GM21737 (cell line): ENCODE results near the gene DIP2A.

Experiments used
- ATAC-seq: cut with Tn5 transposase; IDR thresholded peaks from one replicate; pipeline ENCODE4 v1.9.1; 2021; ENCODE audit warnings: mild to moderate bottlenecking, moderate library complexity; ENCODE audit not compliant: unreplicated experiment

DIP2A gene

GRCh38 chr21:46477765-46478164, 19.1 kb downstream of the DIP2A start:
- no peak for ATAC-seq

- ATAC-seq, result no peak
These were observed 20.2 kb downstream of the DIP2A start for GRCh38 chr21:46478910-46479309.

- no peak for ATAC-seq
These were observed 21.8 kb downstream of the DIP2A start for GRCh38 chr21:46480466-46480865.

- ATAC-seq, result no peak
These were observed 23.6 kb downstream of the DIP2A start for GRCh38 chr21:46482225-46482845.

- no peak for ATAC-seq
These were observed 24.1 kb downstream of the DIP2A start for GRCh38 chr21:46482846-46483231.

GRCh38 chr21:46483300-46484295, 24.9 kb downstream of the DIP2A start:
- ATAC-seq, result no peak

GRCh38 chr21:46486481-46487126, 27.9 kb downstream of the DIP2A start:
- no peak for ATAC-seq

GRCh38 chr21:46489162-46489663, 30.5 kb downstream of the DIP2A start:
- ATAC-seq, result no peak

- no peak for ATAC-seq
These were observed 31.1 kb downstream of the DIP2A start for GRCh38 chr21:46489800-46490199.

GRCh38 chr21:46491553-46491952, 32.9 kb downstream of the DIP2A start:
- no peak for ATAC-seq

- ATAC-seq, result no peak
These were observed 34.2 kb downstream of the DIP2A start for GRCh38 chr21:46492851-46493250.

- ATAC-seq, result no peak
These were observed 35.1 kb downstream of the DIP2A start for GRCh38 chr21:46493828-46494227.

- no peak for ATAC-seq
These were observed 39.8 kb downstream of the DIP2A start for GRCh38 chr21:46498335-46499050.

GRCh38 chr21:46500224-46500861, 41.7 kb downstream of the DIP2A start:
- ATAC-seq, result no peak

- ATAC-seq, result no peak
These were observed 45.3 kb downstream of the DIP2A start for GRCh38 chr21:46503922-46504550.

GRCh38 chr21:46504666-46505065, 46.0 kb downstream of the DIP2A start:
- no peak for ATAC-seq

GRCh38 chr21:46507562-46507961, 48.9 kb downstream of the DIP2A start:
- no peak for ATAC-seq

GRCh38 chr21:46509741-46510502, 51.2 kb downstream of the DIP2A start:
- no peak for ATAC-seq

- no peak for ATAC-seq
These were observed 56.4 kb downstream of the DIP2A start for GRCh38 chr21:46515109-46515508.
